Amniotic stem cell (primary cell): Measurements from ENCODE around the gene INO80E.
"Not testable (repeated sequence)": the region's sequence is repeated elsewhere in the genome, so short reads cannot be mapped to it uniquely, and the experiment has no call there.

Experiments
- DNase-seq: peaks from one replicate; lab custom pipeline; 2025; lab: John Stamatoyannopoulos, UW

The INO80E gene

DNA sequence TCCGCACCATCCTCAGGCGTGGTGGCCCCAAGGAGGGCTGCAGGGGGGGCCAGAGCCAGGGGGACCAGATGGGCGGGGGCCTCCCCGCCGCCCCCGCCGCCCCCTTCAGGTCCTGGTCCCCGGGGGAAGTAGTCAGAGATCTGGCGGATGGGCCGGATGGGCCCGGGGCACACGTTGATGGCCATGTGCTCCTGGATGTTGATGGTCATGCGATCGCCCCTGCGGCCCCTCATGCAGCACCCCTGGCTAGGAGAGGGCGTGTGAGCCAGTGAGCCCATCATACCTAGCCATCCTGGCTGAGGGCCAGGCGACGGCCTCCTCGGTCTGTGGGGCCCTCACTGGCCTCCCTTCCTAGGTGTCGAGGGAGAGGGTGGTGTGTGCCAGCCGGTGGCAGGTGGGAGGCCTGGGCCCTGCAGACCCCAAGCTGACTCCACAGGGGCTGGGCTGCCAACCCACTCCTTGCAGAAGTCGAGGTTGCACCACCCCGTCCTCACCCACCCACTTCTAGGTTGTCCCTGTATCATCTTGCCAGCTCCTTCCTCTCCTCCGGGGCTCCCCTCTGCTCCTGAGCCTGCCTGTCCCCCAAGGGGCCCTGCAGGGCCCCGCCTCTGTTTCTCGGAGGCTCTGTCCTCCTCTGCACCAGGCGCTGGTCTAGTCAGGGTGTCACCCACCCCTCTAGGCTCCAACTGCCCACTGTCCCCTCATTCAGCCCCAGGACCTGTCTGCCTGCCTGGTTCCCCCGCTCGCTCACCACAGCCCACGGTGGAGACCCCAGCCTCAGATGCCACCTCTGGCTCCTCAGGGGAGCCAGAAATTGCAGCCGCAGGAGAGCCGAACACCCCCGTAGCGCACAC is 14.2 kb downstream of the INO80E start:
- DNase-seq: no peak

DNA sequence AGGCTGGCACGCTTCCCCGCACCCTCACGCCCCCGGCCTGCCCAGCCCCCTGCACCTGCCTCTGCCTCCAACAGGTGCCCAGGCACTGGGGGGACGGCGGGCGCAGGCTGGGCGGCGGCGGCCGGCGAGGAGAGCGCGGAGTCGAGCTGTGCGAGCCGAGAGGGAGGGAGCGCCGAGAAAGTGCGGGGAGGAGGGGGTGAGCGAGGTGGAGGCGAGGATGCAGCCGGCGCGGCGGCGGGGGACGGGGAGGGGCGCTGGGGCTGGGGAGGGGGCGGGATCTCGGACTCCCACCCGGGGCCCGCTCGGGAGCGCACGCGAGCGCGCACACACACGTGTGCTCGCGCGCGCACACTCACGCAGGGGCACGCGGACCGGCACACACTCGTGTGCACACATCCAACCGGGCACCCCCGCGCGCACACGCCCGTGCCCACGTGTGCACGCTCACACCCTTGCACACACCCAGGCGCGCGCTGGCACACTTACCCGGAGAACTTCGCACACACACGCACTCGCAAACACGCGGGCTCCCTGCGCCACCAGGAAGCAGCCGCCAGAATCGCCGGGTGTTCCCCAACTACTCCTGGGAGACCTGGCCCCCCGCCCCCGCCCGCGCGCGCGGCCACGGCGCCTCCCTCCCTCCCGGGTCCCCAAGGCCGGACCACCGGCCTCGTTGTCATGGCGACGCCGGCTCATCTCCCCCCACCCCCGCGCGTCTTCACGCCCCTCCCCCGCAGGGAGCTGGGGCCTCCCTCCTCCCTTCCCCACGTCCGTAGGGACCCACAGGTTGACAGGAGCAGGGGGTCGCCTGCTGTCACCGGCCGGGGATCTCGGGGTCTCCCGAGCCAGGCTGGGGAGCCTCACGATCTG is 15.0 kb downstream of the INO80E start, which contains the start of gene DOC2A:
DOC2A (minus strand) TSS at position 184 of the 870 bp plus-strand sequence. CDS start 805 bp downstream, outside the sequence.
- DNase-seq: no peak

DNA sequence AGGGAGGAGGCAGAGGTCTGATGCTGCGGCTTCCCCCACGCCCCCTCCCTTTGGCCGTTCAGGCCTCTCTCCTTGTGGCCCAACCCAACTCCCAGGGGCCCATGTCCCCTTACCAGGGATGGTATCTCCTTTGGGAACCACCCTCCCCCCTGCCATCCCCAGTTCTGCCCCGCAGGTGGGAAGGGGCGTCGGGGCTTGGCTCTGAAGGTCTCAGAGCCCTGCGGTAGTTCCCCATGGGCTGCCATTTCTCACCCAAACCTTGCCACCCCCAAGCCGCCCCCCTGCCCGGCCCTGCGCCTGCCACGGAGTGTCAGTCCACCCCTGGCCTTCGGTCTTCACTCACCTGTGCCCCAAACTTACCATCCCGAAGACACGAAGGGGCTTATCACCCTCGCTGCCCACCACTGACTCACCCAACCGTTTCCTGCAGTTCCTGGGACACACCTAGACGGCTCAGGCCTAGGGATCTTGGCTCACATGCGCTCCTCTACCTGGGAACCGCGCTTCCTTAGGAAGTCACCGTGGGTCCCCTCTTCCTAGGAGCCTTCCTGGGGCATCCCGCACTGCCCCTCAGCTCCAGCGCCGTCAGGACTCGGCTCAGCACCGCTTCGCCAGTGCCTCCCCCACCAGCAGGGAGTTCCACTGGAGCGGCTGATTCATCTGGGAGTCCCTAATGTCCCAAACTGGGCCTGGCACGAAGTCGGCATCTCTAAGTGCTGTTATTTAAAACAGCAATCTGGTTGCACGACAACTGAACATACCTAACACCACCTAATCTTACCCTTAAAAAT is 15.9 kb downstream of the INO80E start:
- no peak for DNase-seq

DNA sequence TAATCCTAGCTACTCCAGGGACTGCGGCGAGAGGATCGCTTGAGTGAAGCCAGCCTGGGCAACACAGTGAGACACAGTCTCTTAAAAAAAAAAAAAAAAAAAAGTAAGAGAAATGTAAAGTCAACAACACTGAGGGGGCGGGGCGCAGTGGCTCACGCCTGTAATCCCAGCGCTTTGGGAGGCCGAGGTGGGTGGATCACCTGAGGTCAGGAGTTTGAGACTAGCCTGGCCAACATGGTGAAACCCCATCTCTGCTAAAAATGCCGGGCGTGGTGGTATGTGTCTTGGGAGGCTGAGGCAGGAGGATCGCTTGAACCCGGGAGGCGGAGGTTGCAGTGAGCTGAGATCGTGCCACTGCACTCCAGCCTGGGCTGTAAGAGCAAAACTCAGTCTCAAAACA is 16.6 kb downstream of the INO80E start:
- DNase-seq: not testable (repeated sequence)

DNA sequence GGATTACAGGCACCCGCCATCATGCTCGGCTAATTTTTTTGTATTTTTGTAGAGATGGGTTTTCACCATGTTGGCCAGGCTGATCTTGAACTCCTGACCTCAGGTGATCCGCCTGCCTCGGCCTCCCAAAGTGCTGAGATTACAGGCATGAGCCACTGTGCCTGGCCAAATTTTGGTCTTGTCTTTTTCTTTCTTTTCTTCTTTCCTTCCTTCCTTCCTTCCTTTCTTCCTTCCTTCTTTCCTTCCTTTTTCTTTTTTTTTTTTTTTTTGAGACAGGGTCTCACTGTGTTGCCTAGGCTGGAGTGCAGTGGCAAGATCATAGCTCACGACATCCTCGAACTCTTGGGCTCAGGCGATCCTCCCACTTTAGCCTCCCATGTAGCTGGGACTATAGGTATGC is 19.4 kb downstream of the INO80E start:
- DNase-seq: not testable (repeated sequence)

DNA sequence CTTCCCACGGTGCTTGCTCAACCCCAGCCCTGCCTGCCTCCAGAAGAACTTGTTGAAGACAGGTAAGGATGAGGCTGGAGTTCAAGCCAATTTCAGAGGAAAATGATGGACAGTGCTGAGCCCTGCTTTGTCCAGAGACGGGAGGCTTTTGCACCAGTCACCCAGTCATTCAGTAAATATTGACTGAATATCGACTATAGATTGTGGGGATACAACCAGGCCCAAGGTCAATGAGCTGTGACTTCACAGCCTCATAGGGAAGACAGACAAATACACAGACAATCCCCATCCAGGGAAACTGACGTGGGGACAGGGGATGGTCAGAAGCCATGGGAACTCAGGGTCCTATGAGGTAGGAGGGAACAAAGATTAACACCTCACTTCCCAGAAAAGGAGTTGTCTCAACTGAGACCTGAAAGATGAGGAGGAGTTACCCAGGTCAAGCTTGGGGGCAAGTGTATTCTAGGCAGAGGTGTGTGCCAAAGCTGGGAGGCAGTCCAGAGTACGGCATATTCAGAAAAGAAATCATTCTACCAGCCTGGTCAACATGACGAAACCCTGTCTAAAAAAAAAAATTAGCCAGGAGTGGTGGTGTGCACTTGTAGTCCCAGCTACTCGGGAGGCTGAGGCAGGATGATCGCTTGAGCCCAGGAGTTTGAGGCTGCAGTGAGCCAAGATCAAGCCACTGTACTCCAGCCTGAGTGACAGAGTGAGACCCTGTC is 20.7 kb downstream of the INO80E start:
- DNase-seq: no peak

DNA sequence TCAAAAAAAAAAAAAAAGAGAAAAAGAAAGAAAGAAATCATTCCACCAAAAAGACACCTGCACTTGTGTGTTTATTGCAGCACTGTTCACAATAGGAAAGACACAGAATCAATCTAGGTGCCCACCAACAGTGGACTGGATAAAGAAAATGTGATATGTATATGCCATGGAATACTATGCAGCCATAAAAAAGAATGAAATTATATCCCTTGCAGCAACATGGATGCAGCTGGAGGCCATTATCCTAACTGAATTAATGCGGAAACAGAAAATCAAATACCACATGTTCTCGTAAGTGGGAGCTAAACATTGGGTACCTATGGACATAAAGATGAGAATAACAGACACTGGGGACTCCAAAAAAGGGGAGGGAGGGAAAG is 21.2 kb downstream of the INO80E start:
- DNase-seq: no peak

DNA sequence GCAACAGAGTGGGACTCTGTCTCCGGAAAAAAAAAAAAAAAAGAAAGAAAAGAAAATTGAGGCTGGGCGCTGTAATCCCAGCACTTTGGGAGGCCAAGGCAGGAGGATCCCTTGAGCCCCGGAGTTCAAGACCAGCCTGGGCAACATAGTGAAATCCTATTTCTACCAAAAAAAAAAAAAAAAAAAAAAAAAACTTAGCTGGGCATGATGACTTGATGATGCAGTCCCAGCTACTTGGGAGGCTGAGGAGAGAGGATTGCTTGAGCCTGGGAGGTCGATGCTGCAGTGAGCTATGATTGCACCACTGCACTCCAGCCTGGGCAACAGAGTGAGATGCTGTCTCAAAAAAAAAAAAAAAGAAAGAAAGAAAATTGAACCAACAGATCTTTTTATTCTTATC is 21.9 kb downstream of the INO80E start:
- DNase-seq: not testable (repeated sequence)

DNA sequence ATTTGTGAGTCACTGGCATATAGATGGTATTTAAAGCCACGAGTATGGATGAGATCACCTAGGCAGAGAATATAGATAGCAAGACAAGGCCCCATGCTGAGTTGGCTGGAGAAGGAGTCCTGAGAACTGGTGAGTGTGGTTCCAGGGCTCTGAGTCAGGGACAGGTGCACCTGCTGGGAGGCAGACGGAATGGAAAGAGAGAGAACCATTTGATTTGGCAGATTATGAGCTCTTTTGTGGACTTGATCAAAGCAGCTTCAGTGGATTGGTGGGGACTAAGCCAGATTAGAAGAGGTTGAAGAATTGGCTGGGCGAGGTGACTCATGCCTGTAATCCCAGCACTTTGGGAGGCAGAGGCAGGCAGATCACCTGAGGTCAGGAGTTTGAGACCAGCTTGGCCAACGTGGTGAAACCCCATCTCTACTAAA is 22.7 kb downstream of the INO80E start:
- no peak for DNase-seq

DNA sequence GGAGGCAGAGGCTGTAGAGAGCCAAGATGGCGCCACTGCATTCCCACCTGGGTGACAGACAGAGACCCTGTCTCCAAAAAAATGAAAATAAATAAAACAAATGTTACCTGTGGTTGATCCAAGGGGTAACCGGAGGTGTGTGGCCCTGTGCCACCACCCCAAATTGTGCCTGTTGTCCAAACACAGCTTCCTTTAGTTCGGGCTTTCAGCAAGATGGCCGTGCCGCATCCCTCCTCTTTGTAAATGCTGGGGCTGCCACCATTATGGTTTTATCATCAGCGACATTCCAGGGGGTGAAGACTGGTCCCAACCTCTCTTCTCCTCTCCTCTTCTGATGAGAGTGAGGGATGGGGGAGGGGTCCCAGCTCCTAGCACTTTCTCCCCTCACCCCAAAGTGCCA is 26.8 kb downstream of the INO80E start, which contains the start of gene C16orf92:
C16orf92 (plus strand) TSS at position 312 of the 400 bp plus-strand sequence. CDS start 143 bp downstream, outside the sequence.
- DNase-seq: no peak

DNA sequence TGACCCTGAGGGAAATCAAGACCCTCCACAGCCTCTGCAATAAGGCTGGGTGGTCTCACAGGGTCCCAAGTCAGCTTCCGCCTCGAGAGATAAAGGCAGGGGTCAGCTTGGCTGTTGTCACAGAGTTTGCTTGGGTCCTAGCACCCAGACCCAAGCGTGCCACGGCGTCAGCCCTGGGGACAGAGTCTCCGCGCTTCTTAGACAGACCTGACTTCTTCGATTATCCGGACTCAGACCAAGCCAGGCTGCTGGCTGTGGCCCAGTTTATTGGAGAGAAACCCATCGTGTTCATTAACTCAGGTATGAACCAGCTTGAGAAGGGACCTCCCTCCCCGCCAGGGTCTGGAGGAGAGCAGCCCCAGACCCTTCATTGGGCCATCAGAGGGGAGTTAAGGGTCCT is 27.5 kb downstream of the INO80E start:
- DNase-seq: no peak

DNA sequence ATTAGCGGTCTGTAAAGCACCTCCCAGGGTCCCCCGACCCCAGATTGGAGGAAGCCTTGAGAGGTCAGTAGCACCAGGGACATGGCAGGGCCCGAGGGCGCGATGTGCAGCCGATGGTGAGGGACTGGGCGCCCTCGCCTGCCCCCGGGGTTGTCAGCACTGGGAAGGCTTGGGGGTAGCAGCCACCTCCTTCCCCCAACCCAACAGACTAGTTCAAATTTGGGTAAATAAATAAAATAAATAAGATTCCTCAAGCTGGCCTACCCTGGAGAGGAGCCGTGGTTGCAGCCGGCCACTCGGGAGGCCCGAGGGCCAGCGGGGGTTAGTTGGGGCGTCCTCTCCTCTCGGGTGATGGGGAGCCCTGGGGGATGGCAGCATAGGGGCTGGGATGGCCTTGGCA is 28.4 kb downstream of the INO80E start:
- no peak for DNase-seq

DNA sequence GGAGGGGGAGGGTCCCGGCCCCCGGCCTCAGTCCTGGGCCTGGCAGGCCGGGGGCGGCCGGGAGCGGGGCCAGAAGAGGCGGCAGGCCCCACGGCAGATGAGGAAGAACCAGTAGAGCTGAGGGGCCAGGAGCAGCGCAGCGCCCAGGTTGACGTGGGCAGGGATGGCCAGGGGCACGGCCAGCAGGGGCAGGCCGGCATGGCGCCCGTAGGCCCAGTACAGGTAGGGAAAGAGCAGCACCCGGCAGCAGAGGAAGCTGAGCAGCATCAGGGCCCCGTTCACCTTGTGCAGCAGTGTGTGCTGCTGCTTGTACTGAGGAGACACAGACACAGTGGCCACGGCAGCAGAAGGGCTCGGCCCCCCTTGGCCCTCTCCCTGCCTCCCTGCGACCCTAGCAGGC is 29.1 kb downstream of the INO80E start:
- DNase-seq: no peak

DNA sequence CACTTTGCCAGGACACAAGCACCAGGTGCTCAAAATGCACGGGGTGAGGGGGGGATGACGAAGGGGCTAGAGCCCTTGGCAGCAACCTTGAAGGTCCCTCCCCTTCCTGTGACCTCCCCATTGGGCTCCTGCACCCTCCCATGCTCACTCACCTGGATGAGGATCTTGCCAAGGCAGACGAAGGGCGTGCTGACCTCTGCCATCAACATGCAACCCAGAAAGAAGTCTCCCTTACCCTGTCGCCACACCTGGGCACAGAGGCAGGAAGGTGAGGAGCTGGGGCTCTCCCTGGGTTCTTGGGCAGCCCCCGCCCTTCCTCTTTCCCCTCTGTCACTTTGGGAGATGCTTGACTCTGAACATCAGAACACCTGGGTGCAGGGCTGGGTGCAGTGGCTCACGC is 29.5 kb downstream of the INO80E start:
- no peak for DNase-seq

DNA sequence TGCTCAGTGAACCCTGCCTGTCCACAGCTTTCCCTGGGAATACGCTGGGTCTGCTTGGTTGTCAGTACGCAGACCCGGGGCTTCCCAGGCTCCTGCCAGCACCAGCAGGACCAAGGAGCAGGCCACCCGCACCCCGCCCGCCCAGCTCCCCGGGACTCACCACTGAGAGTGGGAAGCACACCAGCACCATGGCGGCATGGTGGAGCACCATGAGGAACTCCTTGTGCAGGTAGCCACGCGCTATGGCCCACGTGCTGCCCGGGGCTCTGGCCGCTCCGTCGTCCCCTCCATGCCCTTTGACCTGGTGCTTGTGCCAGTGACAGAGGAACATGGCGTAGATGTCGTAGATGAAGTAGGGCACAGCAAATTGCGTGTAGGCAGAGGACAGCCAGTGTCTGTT is 30.4 kb downstream of the INO80E start:
- DNase-seq: no peak

DNA sequence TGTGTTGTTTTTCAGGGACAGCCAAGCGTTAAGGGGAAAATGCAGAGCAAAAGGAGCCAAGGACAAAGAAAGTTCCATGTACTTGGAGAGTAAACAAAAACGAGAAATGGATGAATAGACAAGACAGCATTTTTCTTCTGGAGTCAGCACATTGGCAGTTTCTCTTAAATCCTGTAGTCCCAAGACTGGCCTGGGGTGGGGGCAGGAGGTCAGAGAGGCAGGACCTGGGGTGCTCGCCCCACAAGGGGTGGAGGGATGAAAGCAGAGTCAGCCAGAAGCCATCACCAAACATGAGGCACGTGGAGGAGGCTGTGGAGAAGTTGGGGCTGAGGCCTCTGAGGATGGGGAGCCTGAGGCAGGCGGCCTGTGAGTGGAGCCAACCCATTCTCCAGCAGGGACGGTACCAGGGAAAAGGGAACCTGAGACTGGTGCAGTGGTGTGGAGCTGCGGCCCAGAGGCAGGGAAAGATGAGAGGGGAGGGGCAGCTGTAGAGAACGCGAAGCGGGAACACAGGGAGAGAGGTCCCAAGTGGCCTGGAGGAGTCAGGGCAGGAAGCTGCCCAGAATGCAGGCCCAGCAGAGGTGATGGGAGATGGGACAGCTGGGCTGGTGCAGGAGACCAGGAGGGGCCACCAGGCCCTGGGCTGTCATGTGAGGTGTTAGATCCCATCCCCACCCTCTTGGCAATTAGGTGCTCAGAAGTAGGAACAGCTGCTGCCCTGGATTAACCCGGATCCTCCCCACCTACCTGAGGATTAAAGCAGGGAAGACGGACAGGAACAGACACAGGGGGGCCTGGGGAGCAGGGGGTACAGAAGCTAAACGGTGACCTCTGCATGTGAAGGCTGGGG is 31.8 kb downstream of the INO80E start:
- no peak for DNase-seq

DNA sequence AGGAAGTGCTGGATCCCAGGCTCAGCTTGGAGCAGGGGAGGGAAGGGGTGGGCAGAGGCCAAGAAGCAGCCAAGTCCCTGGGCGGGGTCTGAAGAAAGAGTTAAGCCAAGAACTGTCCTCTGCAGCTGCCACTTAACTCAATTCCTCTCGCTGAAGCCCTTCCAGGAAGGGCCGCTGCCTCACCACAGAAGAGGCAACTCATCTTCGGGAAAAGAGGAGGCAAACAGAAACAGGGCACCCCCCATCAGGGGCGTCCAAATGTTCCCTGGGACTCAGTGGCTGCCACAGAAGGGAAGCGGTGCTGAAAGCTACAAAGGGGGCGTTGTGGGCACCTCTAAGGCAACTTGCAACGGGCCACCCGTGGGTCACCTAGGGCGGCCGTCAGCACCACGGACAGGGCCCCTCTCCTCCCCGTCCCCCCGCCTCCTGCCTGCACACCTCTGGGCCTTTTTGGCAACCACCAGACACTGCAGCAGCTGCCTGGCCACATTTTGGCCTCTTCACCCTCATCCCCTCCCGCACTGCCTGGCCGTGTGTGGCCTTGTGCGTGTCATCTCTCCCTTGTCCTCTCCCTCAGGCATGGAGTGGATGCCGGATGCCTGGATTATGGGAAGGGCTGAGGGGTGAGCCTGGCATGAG is 32.5 kb downstream of the INO80E start:
- no peak for DNase-seq

DNA sequence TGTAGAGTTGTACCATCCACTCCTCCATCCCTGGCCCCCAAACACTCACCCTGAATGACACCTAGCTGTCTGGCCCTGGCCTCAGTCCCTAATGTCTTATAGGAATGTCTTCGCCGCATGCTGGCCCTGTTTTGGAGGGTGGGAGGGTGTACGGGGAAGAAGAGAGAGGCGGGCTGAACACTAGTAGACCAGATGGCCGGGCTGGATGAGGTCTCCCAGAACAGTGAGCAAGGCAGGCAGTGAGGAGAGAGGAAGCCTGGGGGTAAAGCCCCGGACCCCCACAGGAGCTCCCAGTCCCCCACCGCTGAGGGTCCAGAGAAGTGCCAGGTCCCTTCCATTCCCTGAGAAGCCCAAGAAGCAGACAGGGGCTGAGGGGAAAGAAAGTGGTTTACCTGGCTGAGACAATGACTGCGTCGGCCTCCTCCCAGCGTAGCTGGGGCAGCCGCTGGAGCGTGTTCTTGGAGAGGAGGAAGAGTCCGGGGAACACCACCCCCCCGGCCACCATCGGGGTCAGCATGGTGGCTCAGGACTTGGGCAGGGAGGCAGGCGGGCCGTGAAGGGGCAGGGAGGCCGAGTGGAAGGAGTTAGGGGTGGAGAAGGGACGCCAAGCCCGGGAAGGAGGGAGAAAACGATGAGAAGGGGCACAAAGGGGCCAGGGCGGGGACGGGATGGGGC is 34.1 kb downstream of the INO80E start:
- no peak for DNase-seq

DNA sequence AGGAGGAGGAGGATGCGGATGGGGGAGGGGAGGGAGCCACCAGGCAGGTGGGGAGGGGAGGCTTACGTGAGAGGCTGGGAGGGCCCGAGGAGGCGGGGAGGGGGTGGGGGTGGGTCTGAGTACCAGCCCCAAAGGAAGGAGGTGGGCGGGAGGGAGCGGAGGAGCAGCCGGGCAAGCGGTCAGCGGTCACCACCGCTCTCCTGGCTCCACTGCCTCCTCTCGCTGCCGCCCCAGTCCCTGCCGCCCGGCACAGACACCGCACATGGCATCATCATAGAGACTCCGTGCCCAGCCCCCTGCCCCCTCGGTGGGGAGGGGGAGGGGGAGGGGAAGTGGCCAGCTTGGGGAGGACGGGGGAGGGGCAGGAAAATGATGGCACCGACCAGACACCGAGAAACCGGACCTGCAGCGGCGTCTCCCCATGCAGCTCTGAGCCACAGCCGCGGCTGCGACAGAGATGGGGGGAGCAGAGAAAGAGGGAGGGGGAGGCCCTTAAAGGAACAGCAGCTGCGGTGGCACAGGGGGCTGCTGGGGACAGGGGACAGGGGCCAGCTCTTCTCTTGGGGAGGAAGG is 34.9 kb downstream of the INO80E start, which contains the start of gene TLCD3B:
TLCD3B (minus strand) TSS at position 431 of the 573 bp plus-strand sequence. CDS start 744 bp downstream, outside the sequence.
- no peak for DNase-seq
